Left ventricle myocardium superior (tissue), 1 donor: ENCODE results near the gene XPC. TPM values are rescaled to one million over a fixed set of nuclear protein-coding genes. Genes with fewer than 3 reads are reported as not detected.
A peak's percentile ranks its signal among the peaks of the same experiment; 100 is the strongest.
"Not testable (repeated sequence)": the region's sequence is repeated elsewhere in the genome, so short reads cannot be mapped to it uniquely, and the experiment has no call there.

Source experiments
- ATAC-seq: fragments of 200-7000 bp; cut with Tn5 transposase; one replicate; pipeline ENCODE4 v1.9.1; 2020; ENCODE audit warnings: mild to moderate bottlenecking, moderate library complexity
- DNase-seq: peaks from one replicate; pipeline ENCODE4 v3.0.0-alpha.2; 2020
- intact Hi-C: fragments of 100-400 bp; cut with micrococcal nuclease; formaldehyde crosslinking; loops from one replicate; pipeline ENCODE4 v1.11.0; 2022
- long read RNA-seq: library from polyadenylated mRNA; unstranded; transcript quantifications from one replicate; pipeline ENCODE4 v2.0.0, GENCODE V29; 2021
- total RNA-seq: library from RNA; stranded (reverse); fragmentation: NEBNext Ultra II Directional; extraction: Animal tissue kit (Norgen Biotek cat#: 25700); gene quantifications from one replicate; pipeline ENCODE4 v1.2.1, GENCODE V29; 2021
- donor health status: DM: no; HTN: yes; CAD: no; lungs with severe emphysema.

XPC gene
- total RNA-seq: 7.9 TPM
- long read RNA-seq, partial matches to known transcripts: 9 of 14 reads
- long read RNA-seq, other reads (novel, unspliced or antisense): 3 of 14 reads

GRCh38 chr3:14178247-14179113 lies at the start of gene XPC, which contains the start of gene LSM3:
TSS of gene XPC (minus strand) at chr3:14178601. CDS start at chr3:14178568, 33 bp downstream.
TSS of gene LSM3 (plus strand) at chr3:14178817. CDS start at chr3:14178861, 44 bp downstream.
- DNase-seq (peak; percentile 98), ATAC-seq (peak; percentile 99)
- intact Hi-C loops: no loop called here

GRCh38 chr3:14227856-14228255 lies 49.5 kb upstream of the XPC start:
- DNase-seq (no peak), ATAC-seq (no peak)
- intact Hi-C loops: no loop called here

- DNase-seq, intact Hi-C loops, ATAC-seq: not testable (repeated sequence)
Measured at GRCh38 chr3:14226351-14226750, 48.0 kb upstream of the XPC start.

GRCh38 chr3:14225421-14225820 lies 47.0 kb upstream of the XPC start:
- ATAC-seq (peak; percentile 21), DNase-seq (no peak)
- intact Hi-C loops: no loop called here

GRCh38 chr3:14224895-14225294 lies 46.5 kb upstream of the XPC start:
- DNase-seq (no peak), ATAC-seq (peak; percentile 45)
- intact Hi-C loops: no loop called here

GRCh38 chr3:14223595-14223994 lies 45.2 kb upstream of the XPC start:
- ATAC-seq (peak; percentile 12), DNase-seq (no peak)
- intact Hi-C loops: no loop called here

GRCh38 chr3:14222900-14223594 lies 44.6 kb upstream of the XPC start:
- DNase-seq (no peak), ATAC-seq (peak; percentile 80)
- intact Hi-C loops: no loop called here

- DNase-seq: no peak
- ATAC-seq: peak; percentile 67
- intact Hi-C loops: no loop called here
Measured at GRCh38 chr3:14222457-14222856, 44.1 kb upstream of the XPC start.

GRCh38 chr3:14221902-14222301 lies 43.5 kb upstream of the XPC start:
- ATAC-seq (no peak), DNase-seq (no peak)
- intact Hi-C loops: no loop called here

- ATAC-seq: no peak
- intact Hi-C loops: no loop called here
Measured at GRCh38 chr3:14220933-14221332, 42.5 kb upstream of the XPC start.

GRCh38 chr3:14218355-14218754 lies 40.0 kb upstream of the XPC start:
- DNase-seq (no peak), ATAC-seq (no peak)
- intact Hi-C loops: no loop called here

More at GRCh38 chr3:14220933-14221332, 42.5 kb upstream of the XPC start:
- no peak for DNase-seq

GRCh38 chr3:14216257-14217048 lies 38.1 kb upstream of the XPC start:
- ATAC-seq (peak; percentile 95), DNase-seq (peak; percentile 35)
- intact Hi-C loops: no loop called here

- ATAC-seq (no peak), DNase-seq (no peak)
- intact Hi-C loops: no loop called here
Measured at GRCh38 chr3:14214764-14215163, 36.4 kb upstream of the XPC start.

- intact Hi-C loops: no loop called here
- ATAC-seq (no peak), DNase-seq (no peak)
Measured at GRCh38 chr3:14213066-14213774, 34.8 kb upstream of the XPC start.

- no peak for ATAC-seq
- intact Hi-C loops: no loop called here
- DNase-seq: no peak
Measured at GRCh38 chr3:14212032-14212431, 33.6 kb upstream of the XPC start.

GRCh38 chr3:14211621-14212020 lies 33.2 kb upstream of the XPC start:
- intact Hi-C loops: no loop called here
- ATAC-seq: no peak

GRCh38 chr3:14210843-14211594 lies 32.6 kb upstream of the XPC start:
- intact Hi-C loops: no loop called here
- ATAC-seq: no peak
- DNase-seq: no peak

More at GRCh38 chr3:14211621-14212020, 33.2 kb upstream of the XPC start:
- no peak for DNase-seq

- DNase-seq (no peak), ATAC-seq (no peak)
- intact Hi-C loops: no loop called here
Measured at GRCh38 chr3:14210290-14210688, 31.9 kb upstream of the XPC start.
